HTERT RPE-1 (cell line): ENCODE measurements around the gene BRD3.
"Not testable (repeated sequence)": the region's sequence is repeated elsewhere in the genome, so short reads cannot be mapped to it uniquely, and the experiment has no call there.

Experiments used
- in situ Hi-C: fragments of 300-500 bp; cut with MboI; formaldehyde crosslinking; loops from 4 replicates; pipeline ENCODE4 v1.14.3; 2020; ENCODE audit warnings: low sequenced_read_pairs

BRD3 gene

GRCh38 chr9:133995012-133995896 lies 72.6 kb downstream of the BRD3 start:
- in situ Hi-C loops, result no loop called here

GRCh38 chr9:133994353-133995011 lies 73.3 kb downstream of the BRD3 start:
- in situ Hi-C loops, result no loop called here

DNA sequence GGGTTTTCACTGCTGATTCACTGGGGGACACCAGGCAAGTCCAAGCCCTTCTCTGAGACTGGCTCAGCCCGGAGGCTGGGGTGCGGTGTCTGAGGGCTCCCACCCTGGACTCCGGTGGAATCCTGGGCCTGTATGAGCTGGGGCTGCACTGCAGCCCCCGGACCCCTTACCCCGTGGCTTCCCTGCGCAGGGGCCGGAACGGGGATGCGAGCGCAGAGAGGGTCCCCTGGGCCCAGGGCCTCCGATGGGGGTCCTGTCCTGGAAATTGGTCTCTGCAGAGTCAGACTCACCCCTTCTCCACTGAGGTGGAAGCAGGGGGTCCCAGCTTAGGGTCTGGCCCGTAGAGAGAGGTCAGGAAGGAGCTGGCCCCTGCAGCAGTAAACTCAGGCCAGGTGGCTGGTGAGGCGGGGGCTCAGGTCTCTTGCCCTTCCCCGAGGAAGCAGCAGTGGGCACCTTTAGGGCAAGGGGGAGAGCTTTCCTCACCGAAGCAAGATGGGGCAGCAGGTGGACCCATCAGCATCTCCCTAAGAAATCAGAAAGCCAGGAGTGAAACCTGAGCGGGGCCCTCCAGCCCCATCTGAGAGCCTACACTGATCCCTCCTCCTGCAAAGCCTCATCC lies 74.1 kb downstream of the BRD3 start:
- in situ Hi-C loops, result no loop called here

DNA sequence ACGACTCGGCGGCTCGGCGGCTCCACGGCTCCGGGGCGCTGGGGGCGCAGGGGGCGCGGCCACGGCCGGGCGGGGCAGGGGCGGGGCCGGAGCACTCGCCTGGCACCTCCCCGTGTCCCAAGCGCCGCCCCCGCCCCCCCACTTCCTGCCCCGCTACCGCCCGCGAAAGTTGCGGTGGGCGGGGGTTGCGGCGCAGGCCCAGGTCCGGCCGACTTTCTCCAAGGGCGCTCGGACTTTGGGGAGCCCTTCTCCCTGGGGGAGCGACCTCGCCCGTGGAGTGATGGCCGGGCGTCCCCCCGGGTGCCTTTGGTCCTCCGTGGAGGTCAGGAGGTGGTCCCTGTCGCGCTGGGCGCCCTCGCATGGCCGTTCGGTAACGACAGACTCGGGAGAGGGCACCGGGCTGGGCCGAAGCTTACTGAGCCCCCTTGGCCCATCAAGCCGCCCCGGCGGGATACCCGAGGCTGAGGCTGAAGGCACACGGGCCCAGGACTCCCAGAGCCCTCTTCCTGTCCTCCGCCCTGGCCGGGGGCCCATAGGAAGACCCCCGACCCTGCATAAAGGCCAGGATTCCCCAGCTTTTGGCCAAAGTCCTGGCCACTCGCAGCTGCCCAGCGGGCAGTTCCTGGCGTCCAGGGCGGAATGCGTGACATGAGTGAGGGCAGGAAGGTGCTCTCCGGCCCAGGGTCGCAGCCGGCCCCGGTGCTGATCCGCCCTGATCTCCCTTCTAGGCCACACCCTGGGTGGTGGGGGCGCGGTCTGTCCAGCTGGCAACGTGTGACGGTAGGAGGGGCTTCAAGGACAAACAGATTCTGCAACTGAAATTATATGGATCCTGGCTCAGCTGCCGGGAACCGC lies 74.8 kb downstream of the BRD3 start:
- in situ Hi-C loops, result no loop called here

- in situ Hi-C loops, result no loop called here
Observed at GRCh38 chr9:133991964-133992779, 75.7 kb downstream of the BRD3 start, which contains the start of gene VAV2. Gene VAV2 (minus strand): TSS chr9:133992324. CDS start chr9:133992278, 46 bp downstream.

DNA sequence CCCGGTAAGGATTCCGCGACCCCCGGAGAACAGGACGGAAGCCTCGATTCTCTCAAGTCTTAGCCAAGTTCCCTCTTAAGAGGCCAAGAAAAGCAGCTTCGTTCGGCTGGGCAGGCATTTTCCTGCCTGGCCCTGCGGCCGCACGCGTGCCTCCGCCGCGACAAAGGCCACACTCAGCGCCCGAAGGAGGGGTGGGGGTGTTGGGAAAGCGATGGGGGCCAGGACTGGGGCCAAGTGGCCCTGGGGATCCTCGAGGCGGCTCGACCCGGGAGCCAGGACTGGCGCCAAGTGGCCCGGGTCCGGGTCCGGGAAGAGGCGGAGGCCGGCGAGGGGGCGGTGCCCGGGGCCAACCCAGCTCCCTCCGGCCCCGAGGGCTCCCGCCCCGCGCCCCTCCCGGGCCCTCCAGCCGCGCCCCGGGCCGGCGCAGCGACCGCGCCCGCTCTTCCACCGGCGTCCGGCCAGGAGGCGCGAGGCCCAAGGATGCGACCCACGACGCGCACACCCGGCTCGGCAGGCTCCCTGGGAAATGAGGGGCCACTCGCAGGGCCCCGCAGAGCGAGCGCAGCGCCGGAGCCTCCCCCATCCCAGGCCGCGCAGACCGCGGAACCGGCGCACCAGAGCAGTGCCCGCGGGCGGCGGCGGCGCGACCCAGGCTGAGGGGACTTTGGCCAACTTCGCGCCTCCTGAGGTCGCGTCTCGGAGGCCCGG lies 76.5 kb downstream of the BRD3 start:
- in situ Hi-C loops, result no loop called here

DNA sequence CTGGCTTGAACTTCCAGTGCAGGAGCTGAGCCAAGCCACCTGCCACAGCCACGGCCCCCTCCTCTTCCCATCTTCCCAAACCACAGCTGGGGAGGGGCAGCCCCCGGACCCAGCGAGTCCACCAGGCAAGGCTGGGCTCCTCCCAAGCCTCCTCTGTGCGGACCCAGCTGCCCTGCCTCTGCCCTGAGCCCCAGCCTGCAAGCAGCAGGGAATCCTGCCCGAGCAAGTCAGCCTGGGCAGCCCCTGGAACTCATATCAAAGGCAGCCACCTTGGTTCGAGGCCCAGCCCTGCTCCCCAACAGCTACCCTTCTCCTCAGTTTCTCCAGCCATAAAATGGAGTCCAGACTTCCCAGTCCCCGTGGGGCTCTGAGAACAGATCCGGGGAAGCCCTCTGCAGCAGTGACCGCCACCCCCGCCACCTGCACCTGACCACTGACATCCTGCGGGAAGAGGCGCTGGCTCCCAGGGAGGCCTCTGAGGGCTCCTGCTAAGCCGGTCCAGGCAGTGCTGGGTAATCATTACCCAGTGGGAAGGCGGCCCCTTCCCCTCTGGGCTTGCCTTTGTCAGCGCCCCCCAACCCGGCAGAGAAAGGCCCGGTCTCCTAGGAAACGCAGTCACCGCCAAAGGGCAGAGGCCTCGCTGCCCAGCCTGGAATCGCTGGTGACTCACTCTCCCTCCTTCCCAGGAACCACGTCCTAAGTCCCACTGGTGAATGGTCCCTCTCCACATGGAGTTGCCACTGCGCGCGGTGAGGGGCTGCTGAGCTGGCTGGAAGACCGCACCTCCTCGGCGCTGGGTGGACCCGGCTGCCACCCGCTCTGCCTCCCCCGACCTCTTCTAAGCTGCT lies 77.2 kb downstream of the BRD3 start:
- in situ Hi-C loops, result no loop called here

DNA sequence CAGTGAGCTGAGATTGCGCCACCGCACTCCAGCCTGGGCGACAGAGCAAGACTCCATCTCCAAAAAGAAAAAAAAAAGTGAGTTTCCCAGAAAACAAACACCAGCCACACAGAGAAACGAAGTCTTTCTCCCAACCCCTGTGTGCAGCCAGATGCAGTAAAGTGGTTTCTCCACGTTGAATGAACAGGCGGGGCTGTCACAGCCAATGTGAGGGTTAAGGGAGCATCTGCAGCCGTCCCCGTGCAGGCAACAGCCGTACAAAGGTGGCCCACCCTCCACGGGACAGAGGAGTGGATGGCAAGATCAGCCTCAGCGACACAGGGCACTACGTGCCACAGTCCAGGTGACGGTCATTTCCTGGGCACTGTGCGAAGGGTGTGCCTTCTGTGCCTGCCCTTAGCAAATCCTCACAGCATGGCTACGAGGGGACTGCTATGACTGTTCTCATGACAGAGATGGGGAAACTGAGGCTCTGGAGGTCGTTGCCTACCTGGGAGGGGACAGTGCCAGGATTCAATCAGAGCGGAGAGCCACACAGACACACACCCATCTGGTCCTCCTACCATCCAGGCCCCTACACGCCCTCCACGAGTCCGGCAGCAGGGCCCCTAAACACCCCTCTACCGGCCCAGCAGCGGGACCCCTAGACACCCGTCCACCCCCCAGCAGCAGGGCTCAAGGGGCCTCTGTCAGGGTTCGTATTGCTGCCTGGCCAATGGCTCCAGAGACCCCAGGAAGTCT lies 78.0 kb downstream of the BRD3 start:
- in situ Hi-C loops, result no loop called here

GRCh38 chr9:133988771-133989170 lies 79.1 kb downstream of the BRD3 start:
- in situ Hi-C loops, result not testable (repeated sequence)

- in situ Hi-C loops, result no loop called here
Observed at GRCh38 chr9:133987946-133988665, 79.7 kb downstream of the BRD3 start.

DNA sequence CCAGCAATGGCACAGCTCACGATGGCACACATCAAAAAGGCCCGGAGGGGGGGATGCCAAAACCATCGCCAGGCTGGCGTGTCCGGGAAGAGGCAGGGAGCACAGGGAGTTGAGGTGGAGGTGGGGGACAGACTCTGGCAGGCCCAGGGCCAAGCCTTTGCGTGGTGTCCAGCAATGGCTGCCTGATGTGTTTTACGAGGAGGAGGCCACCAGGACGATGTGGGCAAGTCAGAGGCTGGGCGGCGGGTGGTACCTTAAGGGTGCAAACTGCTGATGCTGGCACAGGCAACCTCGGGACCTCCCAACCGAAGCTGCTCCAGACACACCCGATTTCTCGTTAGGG lies 80.4 kb downstream of the BRD3 start:
- in situ Hi-C loops, result no loop called here

GRCh38 chr9:133986774-133987445 lies 80.9 kb downstream of the BRD3 start:
- in situ Hi-C loops, result no loop called here

DNA sequence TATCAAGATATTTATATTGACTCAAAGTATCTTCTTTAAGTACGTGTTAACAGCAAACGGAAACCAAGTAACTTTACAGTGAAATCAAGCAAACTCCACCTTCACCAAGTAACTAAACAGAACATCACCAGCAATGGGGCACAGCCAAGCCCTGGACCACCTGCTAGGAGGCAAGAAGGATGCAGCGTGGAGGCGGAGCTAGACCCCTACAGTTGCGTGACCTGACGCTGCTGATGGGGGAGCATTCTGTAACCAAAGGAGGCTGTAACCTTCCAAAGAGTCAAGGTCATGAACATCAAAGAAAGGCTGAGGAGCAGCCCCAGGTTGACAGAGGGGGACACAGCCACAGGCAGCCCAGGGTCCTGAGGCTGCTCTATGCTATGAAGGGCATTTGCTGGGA lies 81.8 kb downstream of the BRD3 start:
- in situ Hi-C loops, result no loop called here

DNA sequence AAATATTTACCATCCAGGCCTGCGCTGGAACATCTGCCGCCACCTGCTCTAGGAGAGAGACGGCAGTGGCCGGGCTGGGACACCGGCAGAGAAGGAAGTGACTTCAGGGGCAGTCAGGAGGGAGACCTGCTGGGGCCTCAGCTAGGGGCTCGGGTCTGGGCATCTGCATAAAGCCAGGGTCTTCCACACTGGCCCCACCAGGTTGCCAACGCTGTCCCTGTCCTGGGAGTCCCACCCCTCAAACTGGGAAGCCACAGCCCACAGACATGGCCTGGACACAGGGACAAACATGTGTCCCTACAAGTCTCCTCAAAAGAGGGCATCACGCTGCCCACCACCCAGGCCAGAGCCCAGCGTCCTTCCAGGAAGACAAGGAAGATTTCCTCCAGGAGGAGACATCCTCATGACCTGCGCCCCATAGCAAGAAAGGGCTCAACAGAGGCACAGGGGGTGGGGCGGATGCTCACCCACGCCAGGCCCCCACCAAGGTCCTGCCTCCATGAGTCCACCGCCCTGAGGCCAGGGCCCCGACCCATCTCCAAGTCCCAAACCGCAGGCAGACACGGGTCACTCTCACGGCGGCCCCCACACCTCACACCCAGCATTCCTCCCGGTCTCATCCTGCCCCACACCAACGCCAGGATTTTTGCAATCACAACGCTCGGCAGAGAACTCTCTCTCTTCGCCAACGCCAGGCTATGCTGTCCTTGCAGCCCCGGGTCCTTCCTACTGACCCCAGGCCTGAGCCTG lies 84.7 kb downstream of the BRD3 start:
- in situ Hi-C loops, result no loop called here

DNA sequence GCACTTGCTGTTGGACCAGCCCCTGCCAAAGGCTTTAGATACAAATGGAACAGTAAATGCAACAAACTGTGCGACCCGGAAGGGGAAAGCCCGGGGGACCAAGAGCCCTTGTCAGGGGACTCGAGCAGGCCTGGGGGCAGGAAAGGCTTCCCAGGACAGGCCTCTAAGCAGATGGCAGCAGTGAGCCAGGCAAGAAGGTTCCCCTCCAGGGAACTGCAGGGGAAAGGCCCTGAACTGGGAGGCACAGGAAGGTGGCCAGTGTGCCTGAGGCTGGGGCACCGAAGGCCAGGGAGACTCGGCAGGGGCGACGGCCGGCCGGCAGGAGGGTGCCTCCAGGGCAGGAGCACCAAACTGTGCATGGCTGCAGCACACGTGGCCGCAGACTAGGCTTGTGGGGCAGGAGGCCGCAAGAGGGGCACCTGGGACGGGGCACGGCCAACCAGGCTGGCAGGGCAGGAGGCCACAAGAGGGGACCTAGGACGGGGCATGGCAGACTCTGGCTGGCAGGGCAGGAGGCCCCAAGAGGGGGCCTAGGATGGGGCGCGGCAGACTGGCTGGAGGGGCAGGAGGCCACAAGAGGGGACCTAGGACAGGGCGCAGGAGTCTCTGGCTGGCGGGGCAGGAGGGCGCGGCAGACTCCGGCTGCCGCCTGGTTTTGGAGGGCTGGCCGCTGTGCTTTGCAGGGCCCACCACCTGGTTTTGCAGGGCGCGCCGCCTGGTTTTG lies 85.7 kb downstream of the BRD3 start:
- in situ Hi-C loops, result no loop called here
